Muscle layer of colon (tissue), 2 donors: Measurements from ENCODE around the gene ATIC.

Source experiments
- H3K27ac ChIP-seq: one replicate; pipeline ENCODE4 v1.7.0; 2013; ENCODE audit warnings: low read depth, mild to moderate bottlenecking, low read length, moderate library complexity
- H3K27me3 ChIP-seq, 2 donors: one replicate each; pipeline ENCODE4 v1.7.0; 2013; ENCODE audit warnings: low read length in 2 of 2, mild to moderate bottlenecking in 2 of 2; ENCODE audit not compliant: insufficient read depth in 2 of 2, control insufficient read depth in 1 of 2
- H3K36me3 ChIP-seq: one replicate; pipeline ENCODE4 v1.7.0; 2013; ENCODE audit warnings: mild to moderate bottlenecking, low read length; ENCODE audit not compliant: insufficient read depth
- H3K4me1 ChIP-seq: one replicate; pipeline ENCODE4 v1.7.0; 2013; ENCODE audit warnings: mild to moderate bottlenecking, low read length; ENCODE audit not compliant: insufficient read depth
- H3K4me3 ChIP-seq, 2 donors: one replicate each; pipeline ENCODE4 v1.7.0; 2013; ENCODE audit warnings: low read length in 2 of 2, low read depth in 1 of 2, mild to moderate bottlenecking in 1 of 2, moderate library complexity in 1 of 2
- H3K9ac ChIP-seq: one replicate; pipeline ENCODE4 v1.7.0; 2013; ENCODE audit warnings: low read length
- H3K9me3 ChIP-seq: one replicate; pipeline ENCODE4 v1.7.0; 2013; ENCODE audit warnings: mild to moderate bottlenecking, low read length
- donor health status: abdominal sarcoma.
- donor health status: Adenocarcinoma of cecum.

Gene ATIC

GRCh38 chr2:215362562-215362904 lies 50.7 kb downstream of the ATIC start:
- Histone ChIP-seq H3K27me3 (no peaks in the 10 kb centered on the region), H3K27ac (no peak overlapping the region), H3K9ac (no peak overlapping the region), H3K36me3 (peaks cover 68% of the 10 kb centered on the region), H3K4me3 (no peak overlapping the region), H3K4me1 (no peaks in the 10 kb centered on the region), H3K9me3 (no peaks in the 10 kb centered on the region)

GRCh38 chr2:215363039-215363438 lies 51.2 kb downstream of the ATIC start:
- H3K9me3 ChIP-seq, result no peaks in the 10 kb centered on the region
- peaks cover 73% of the 10 kb centered on the region for H3K36me3 ChIP-seq
- H3K9ac ChIP-seq, result no peak overlapping the region
- H3K27me3 ChIP-seq, result no peaks in the 10 kb centered on the region
- H3K4me1 ChIP-seq, result no peaks in the 10 kb centered on the region
- no peak overlapping the region for H3K27ac ChIP-seq
- no peak overlapping the region for H3K4me3 ChIP-seq

DNA sequence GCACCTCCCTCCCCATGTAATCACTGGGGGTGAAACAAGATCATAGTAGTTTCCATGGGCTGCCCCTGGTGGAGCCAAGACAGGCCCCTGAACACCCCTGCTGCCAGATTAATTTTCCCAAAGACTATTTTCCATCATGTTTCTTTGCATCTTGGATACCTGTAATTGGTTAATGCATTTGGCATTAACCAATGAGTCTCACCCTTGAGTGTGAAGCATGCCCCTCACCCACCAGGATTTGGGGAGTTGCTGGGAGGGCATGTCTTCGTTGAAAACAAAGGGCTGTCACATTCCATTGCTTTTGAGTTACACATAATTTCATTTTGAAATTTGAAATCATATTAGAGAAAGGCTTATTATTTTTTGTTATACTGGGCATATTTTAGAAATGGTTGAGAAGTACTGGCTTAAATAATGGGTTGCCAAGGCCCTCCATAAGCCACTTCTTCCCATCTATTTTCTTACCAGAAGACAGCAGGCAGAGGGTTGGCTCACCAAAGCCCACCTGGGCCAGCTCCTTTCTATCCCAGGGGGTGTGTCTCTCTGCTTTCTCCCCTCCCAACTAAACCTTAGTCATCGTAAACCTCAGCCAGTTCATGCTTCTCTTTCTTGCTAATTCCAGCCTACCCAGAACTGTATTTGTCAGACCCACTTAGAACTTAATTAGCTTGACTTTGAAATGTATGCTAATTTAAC lies 51.8 kb downstream of the ATIC start:
- H3K36me3 ChIP-seq, result peaks cover 79% of the 10 kb centered on the region
- no peak overlapping the region for H3K4me3 ChIP-seq

DNA sequence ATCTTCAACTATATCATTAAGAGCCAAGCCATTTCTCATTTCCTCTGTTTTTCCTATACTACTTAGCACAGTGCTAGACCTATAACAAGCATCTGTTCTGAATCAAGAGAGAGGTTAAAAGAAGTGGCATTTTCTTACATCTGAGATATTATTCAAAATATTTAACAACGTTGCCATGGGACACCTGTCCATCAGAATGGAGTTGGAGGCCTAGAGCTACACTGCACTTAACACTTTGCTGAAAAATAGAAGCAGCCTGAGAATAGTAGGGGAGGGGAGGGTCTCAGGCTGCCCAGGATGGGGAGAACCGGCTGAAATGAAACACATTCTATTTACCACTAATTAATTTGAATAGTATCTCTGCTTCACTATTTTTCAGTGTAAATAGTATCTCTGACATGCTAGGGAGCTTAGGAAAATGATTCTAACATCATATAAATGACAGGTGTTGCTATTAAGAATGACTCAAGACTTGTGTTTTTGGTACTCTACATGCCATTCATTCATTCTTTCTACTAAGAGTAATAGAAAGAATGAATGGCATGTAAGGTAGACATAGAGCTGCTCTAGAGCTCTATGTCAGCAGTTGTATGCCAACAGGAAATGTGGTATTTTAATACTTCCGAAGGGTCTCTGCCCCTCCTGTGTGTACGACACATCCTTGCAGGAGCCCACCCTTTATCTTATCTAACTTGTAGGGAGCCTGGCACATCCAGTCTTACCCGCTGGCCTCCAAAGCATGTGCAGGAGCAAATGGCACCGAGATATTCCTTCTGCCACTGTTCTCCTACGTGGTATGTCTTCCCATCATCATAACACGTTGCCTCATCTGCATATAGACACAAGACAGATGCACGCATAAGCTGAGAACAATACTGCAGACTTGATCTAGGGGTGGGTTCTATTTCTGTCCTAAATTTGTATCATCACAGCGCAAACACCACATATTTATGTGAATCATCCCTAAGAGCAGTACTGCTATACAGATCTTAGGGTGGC lies 52.6 kb downstream of the ATIC start:
- Histone ChIP-seq H3K4me3 (no peak overlapping the region), H3K36me3 (peaks cover 81% of the 10 kb centered on the region), H3K4me1 (no peaks in the 10 kb centered on the region), H3K27ac (no peak overlapping the region), H3K9me3 (no peaks in the 10 kb centered on the region), H3K27me3 (no peaks in the 10 kb centered on the region), H3K9ac (no peak overlapping the region)

More for the DNA sequence above, 51.8 kb downstream of the ATIC start:
- Histone ChIP-seq H3K4me1 (no peaks in the 10 kb centered on the region), H3K9ac (no peak overlapping the region), H3K9me3 (no peaks in the 10 kb centered on the region), H3K27ac (no peak overlapping the region), H3K27me3 (no peaks in the 10 kb centered on the region)

DNA sequence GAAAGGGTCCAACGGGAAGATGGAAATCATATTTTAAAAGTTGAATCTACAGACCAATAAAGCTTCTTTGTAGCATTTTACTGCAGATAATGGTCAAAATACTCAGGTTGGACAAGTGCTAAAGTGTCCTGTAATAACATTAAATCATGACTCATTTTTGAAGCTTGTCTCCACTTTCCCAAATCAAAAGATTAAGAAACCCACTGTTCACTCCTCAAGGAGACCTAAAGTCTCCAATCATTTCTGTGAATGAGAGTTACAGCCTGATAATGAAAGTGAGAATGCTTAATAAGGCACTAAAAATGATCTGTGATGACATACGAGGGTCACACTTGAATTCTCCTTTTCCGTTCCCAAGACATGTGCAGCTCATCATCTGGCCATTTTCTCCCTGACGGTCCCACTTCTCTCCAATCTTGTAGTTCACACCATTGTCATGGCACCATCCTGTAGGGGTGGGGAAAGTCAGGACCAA lies 53.4 kb downstream of the ATIC start:
- H3K4me3 ChIP-seq, result no peak overlapping the region
- no peaks in the 10 kb centered on the region for H3K4me1 ChIP-seq
- no peaks in the 10 kb centered on the region for H3K27me3 ChIP-seq
- no peak overlapping the region for H3K27ac ChIP-seq
- no peaks in the 10 kb centered on the region for H3K9me3 ChIP-seq
- peaks cover 85% of the 10 kb centered on the region for H3K36me3 ChIP-seq
- no peak overlapping the region for H3K9ac ChIP-seq

DNA sequence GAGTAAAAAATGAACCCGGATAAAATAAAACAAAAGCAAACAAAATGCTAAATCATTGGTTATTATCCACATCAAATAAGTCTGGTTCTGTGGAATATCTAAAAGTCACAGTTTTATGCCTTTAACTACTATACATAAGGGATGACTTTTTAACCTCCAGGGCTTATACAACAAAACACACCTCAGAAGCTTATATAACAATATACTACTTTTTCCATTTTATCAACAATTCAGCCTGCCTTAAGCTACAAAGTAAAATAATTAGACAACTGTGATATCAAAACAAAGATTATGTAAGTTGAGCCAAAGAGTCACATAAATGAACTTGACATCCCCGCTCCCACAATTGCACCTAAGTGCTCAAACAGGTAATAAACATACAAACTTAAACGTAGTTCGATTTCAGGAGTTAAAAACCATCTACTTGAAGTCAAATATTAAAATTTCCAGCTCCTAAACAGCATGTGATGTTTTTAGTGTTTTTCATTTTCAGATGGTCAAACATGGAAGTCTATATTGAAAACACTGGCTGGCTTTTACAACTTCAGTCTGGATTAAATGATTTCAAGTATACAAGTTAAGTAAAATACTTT lies 54.7 kb downstream of the ATIC start:
- Histone ChIP-seq H3K27ac (no peak overlapping the region), H3K9me3 (no peaks in the 10 kb centered on the region), H3K9ac (no peak overlapping the region), H3K36me3 (peaks cover 85% of the 10 kb centered on the region), H3K4me1 (no peaks in the 10 kb centered on the region), H3K4me3 (no peak overlapping the region), H3K27me3 (no peaks in the 10 kb centered on the region)

DNA sequence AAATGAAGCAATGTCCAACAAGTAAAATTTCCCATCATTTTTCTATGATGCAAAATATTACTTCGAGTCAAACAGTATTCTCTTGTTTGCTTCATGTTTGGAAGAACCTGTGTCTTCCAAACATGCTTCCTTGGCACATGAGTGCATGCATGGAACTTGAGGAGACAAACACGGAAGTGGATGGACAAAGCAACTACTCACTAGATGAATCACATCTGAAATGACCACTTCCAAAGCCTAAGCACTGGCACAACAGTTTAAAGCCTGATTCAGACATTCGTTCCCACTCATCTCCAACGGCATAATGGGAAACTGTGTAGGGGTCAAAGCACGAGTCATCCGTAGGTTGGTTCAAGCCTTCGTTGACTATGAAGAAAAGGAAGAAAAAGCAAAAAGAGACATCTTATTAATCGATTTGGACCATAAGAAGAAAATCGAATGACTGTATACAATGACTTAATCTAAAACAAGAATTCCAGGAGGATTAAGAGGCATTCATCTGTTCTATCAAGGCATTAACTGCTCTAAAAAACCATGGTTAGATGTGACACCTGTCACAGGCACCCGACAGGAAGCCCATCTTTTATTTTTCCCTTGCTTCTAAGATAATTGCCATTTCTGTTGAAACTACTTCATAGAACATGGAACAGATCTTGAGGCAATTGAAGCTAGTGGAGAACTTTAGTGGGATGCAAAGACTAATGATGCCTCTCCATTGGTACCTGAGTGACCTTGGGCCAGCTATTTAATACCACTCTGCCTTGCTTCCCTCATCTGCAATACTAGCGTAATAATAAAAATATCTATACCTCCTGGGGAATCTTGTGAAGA lies 56.0 kb downstream of the ATIC start:
- Histone ChIP-seq H3K27me3 (no peaks in the 10 kb centered on the region), H3K4me1 (no peaks in the 10 kb centered on the region), H3K9ac (no peak overlapping the region), H3K4me3 (no peak overlapping the region), H3K27ac (no peak overlapping the region), H3K9me3 (no peaks in the 10 kb centered on the region), H3K36me3 (peaks cover 86% of the 10 kb centered on the region)

DNA sequence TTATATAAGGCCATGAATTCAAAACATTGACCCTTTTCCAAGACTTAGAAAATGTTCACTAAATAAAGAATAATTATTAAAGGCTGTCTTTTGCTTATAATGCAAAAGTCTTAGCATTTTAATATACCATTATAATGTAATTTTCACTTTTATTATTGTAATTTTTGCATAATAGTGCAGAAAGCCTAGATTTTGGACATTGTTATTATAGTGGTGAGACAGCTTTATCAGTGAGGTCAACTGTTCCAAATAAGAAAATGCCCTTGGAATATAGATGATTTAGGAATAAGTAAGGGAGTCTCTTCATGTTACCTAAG lies 56.6 kb downstream of the ATIC start:
- Histone ChIP-seq H3K4me1 (no peaks in the 10 kb centered on the region), H3K36me3 (peaks cover 86% of the 10 kb centered on the region), H3K9ac (no peak overlapping the region), H3K9me3 (no peaks in the 10 kb centered on the region), H3K27me3 (no peaks in the 10 kb centered on the region), H3K4me3 (no peak overlapping the region), H3K27ac (no peak overlapping the region)

DNA sequence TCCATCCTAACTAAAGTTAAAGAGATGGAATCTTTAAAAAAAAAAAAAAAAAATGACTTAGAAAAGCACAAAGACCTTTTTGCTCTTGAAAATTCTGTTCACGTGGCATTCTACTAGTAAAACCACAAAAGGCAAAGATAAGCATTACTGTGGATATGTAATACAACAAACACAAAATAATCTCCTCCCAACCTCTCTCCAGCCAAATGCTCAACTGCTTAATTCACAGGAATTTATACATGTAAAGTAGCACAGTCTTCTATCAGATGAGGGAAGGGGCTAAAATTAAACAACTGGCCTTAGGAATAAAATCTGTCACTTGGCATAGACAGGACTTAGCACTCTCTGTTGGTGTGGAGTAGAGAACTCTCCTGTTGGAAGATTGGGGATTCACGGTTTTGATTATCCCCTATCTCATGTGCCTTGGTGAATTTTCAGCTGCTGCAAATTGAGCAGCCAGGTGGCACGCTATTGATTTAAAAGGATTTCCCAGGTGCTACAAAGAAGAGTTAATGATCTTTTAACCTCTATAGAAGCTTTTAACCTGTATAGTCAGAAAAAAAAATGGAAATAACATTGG lies 57.4 kb downstream of the ATIC start:
- Histone ChIP-seq H3K36me3 (peaks cover 85% of the 10 kb centered on the region), H3K4me1 (no peaks in the 10 kb centered on the region), H3K27ac (no peak overlapping the region), H3K4me3 (no peak overlapping the region), H3K9me3 (no peaks in the 10 kb centered on the region), H3K27me3 (no peaks in the 10 kb centered on the region), H3K9ac (no peak overlapping the region)

GRCh38 chr2:215370112-215370965 lies 58.5 kb downstream of the ATIC start:
- H3K4me3 ChIP-seq, result no peak overlapping the region
- no peaks in the 10 kb centered on the region for H3K27me3 ChIP-seq
- H3K27ac ChIP-seq, result no peak overlapping the region
- no peaks in the 10 kb centered on the region for H3K4me1 ChIP-seq
- no peaks in the 10 kb centered on the region for H3K9me3 ChIP-seq
- no peak overlapping the region for H3K9ac ChIP-seq
- peaks cover 85% of the 10 kb centered on the region for H3K36me3 ChIP-seq
